ENCODE data around the gene RFC3. TPM values are rescaled to one million over a fixed set of nuclear protein-coding genes. Genes with fewer than 3 reads are reported as not detected.

Gene RFC3
- total RNA-seq, 2 donors from 2014 or later = 11.2 to 16.3 TPM

DNA sequence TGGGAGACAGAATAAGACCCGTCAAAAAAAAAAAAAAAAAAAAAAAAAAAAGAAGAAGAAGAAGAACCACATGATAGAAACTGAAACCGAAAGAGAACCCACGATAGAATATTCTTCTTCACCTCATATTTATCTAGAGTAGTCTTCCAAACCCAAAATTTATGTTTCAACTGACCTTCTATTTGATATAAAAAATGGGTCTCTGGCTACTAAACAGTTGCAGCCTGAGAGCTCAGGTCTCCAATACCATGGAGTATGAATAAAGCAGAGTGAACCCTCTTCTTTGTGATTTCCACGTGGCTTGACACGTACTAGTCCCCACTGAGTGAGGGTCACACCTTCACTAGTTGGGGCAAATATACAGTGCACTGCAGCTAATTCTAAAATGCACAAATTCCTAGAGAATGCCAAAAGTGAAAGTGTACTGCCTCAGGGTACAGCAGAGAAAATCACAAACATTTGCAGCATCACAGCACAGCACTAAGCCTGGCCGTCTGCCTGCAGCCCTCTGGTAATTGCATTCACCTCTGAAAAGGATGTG, 30.8 kb upstream of the RFC3 start:
- H3K4me1 ChIP-seq (replicated peaks) = no peaks in the 10 kb centered on the region
- no peak overlapping the region for H3K27ac ChIP-seq
- no peaks in the 10 kb centered on the region for H3K27me3 ChIP-seq (replicated peaks; ENCODE audit: insufficient read depth)
- TF ChIP-seq POLR2AphosphoS5 (IDR thresholded peaks at IDR 0.05) (no peak), POLR2A (IDR thresholded peaks at IDR 0.05) (no peak)
- TF ChIP-seq, protein P1, sequence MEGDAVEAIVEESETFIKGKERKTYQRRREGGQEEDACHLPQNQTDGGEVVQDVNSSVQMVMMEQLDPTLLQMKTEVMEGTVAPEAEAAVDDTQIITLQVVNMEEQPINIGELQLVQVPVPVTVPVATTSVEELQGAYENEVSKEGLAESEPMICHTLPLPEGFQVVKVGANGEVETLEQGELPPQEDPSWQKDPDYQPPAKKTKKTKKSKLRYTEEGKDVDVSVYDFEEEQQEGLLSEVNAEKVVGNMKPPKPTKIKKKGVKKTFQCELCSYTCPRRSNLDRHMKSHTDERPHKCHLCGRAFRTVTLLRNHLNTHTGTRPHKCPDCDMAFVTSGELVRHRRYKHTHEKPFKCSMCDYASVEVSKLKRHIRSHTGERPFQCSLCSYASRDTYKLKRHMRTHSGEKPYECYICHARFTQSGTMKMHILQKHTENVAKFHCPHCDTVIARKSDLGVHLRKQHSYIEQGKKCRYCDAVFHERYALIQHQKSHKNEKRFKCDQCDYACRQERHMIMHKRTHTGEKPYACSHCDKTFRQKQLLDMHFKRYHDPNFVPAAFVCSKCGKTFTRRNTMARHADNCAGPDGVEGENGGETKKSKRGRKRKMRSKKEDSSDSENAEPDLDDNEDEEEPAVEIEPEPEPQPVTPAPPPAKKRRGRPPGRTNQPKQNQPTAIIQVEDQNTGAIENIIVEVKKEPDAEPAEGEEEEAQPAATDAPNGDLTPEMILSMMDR (IDR thresholded peaks at IDR 0.05) = no peak
- H3K36me3 ChIP-seq = no peaks in the 10 kb centered on the region
- H3K4me3 ChIP-seq = no peak overlapping the region
- 53% methylated on average over 6 of the region's 6 CpGs for WGBS
- intact Hi-C loops (cut with DNase I) = no loop called here
- DNase-seq (ENCODE audit: low spot score) = no peak
- no peaks in the 10 kb centered on the region for H3K9me3 ChIP-seq

DNA sequence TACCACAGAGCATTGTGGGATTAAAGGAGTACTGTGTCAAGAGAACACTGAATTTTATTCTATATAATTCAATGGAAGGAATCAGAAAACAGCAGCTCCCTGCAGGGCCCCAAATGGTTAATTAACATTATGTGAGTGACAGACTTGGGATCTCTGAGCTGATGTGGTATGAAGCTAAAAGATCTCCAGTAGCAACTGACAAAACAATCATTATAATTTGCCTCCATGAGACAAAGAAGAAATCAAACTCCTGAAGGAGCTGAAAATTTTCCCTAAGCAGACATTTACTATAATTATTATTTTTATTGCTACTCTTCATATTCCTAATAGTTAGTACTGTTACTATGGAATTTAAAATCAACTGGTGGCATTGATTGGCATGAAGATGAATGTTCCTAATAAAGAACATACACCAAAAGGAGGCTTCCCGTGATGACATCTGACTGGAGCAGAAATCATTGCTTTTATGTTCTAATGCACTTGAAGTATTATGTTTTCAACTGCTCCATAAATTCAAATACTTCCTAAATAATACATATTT, 28.8 kb upstream of the RFC3 start:
- TF ChIP-seq, protein P1 (IDR thresholded peaks at IDR 0.05) = no peak
- TF ChIP-seq POLR2AphosphoS5 (IDR thresholded peaks at IDR 0.05) = no peak
- H3K27ac ChIP-seq = no peak overlapping the region
- no peak for DNase-seq (ENCODE audit: low spot score)
- no peaks in the 10 kb centered on the region for H3K4me1 ChIP-seq (replicated peaks)
- no peaks in the 10 kb centered on the region for H3K27me3 ChIP-seq (replicated peaks; ENCODE audit: insufficient read depth)
- no peaks in the 10 kb centered on the region for H3K36me3 ChIP-seq
- intact Hi-C loops (cut with DNase I) = no loop called here
- WGBS = 74% methylated on average over 1 of the region's 1 CpG
- H3K4me3 ChIP-seq = no peak overlapping the region
- no peaks in the 10 kb centered on the region for H3K9me3 ChIP-seq

DNA sequence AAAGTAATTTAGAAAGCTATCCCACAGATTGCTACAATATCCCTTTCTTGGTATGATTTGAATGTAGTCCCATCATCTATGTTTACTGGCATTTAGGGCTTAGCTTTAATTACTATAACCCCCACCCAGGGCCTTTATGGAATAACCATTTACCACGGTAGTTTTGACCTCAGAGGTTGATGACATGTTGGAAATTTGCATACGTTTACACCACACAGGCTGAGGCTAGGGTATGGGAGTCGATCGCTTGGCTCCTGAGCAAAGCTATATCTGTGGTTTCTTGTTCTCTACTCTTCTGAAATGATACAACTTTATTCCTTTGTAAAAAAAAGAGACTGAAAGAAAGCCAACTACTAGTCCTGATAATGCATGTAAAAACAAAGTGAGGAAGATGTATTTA, 28.2 kb upstream of the RFC3 start:
- Histone ChIP-seq H3K9me3 (no peaks in the 10 kb centered on the region), H3K4me3 (no peak overlapping the region), H3K36me3 (no peaks in the 10 kb centered on the region), H3K27ac (no peak overlapping the region), H3K27me3 (replicated peaks; ENCODE audit: insufficient read depth) (no peaks in the 10 kb centered on the region), H3K4me1 (replicated peaks) (no peaks in the 10 kb centered on the region)
- WGBS = 61% methylated on average over 4 of the region's 4 CpGs
- intact Hi-C loops (cut with DNase I) = no loop called here
- TF ChIP-seq POLR2AphosphoS5 (IDR thresholded peaks at IDR 0.05) = no peak
- TF ChIP-seq, protein P1 (IDR thresholded peaks at IDR 0.05) = no peak
- TF ChIP-seq POLR2A (IDR thresholded peaks at IDR 0.05) = no peak
- no peak for DNase-seq (ENCODE audit: low spot score)

DNA sequence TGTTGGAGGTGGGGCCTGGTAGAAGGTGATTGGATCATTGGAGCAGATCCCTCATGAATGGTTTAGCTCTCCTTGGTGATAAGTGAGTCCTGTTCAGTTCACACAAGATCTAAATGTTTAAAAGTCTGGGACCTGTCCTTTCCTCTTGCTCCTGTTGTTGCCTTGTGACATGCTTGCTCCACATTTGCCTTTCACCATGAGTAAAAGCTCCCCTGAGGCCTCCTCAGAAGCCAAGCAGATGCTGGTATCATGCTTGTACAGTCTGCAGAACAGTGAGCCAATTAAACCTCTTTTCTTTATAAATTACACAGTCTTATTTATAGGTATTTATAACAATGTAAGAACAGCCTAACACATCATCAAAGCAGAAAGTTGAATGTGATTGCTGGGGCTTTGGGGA, 24.2 kb upstream of the RFC3 start:
- intact Hi-C loops (cut with DNase I) = no loop called here

DNA sequence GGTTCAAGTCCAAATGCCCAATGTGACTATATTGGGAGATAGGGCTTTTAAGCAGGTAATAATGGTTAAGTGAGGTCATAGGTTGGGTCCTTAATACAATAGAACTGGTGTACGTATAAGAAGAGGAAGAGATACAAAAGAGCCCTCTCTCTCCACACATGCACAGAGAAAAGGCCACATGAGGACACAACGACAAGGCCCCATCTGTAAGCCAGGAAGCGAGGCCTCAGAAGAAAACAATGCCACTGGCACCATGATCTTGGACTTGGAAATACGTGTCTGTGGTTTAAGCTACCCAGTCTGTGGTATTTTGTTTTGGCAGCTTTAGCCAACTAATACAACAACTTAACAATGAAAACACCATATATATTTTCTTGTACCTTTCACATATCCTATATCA, 23.4 kb upstream of the RFC3 start:
- Histone ChIP-seq H3K27me3 (replicated peaks; ENCODE audit: insufficient read depth) (no peaks in the 10 kb centered on the region), H3K4me3 (no peak overlapping the region), H3K9me3 (no peaks in the 10 kb centered on the region), H3K36me3 (no peaks in the 10 kb centered on the region), H3K27ac (no peak overlapping the region), H3K4me1 (replicated peaks) (no peaks in the 10 kb centered on the region)
- 62% methylated on average over 4 of the region's 4 CpGs for whole genome bisulfite sequencing
- TF ChIP-seq, protein P1 (IDR thresholded peaks at IDR 0.05) = no peak
- DNase-seq (ENCODE audit: low spot score) = no peak
- intact Hi-C loops (cut with DNase I) = no loop called here

More for the DNA sequence above, 24.2 kb upstream of the RFC3 start:
- Histone ChIP-seq H3K4me1 (replicated peaks) (no peaks in the 10 kb centered on the region), H3K4me3 (no peak overlapping the region), H3K36me3 (no peaks in the 10 kb centered on the region), H3K27ac (no peak overlapping the region), H3K9me3 (no peaks in the 10 kb centered on the region), H3K27me3 (replicated peaks; ENCODE audit: insufficient read depth) (no peaks in the 10 kb centered on the region)
- TF ChIP-seq POLR2A (IDR thresholded peaks at IDR 0.05) = no peak
- DNase-seq (ENCODE audit: low spot score) = no peak
